AG09309 (cell line): Measurements from ENCODE around the gene SLC1A7.

Source experiments
- DNase-seq: peaks from one replicate; pipeline ENCODE4 v3.0.0-alpha.2; 2010; ENCODE audit warnings: low read depth
- H3K4me3 ChIP-seq: 2 replicates; pipeline ENCODE4 v1.5.1; 2011; ENCODE audit warnings: mild to moderate bottlenecking, low read depth, low read length, moderate library complexity; ENCODE audit not compliant: control insufficient read depth
- TF ChIP-seq, protein P1 (sequence below): IDR thresholded peaks from 2 replicates; pipeline ENCODE4 v1.5.1; 2011; ENCODE audit warnings: mild to moderate bottlenecking, low read depth, low read length, inconsistent platforms; ENCODE audit not compliant: insufficient read depth, control insufficient read depth; ENCODE audit errors: missing control alignments

The SLC1A7 gene

GRCh38 chr1:53183095-53183990, 40.9 kb upstream of the SLC1A7 start:
- no peak for DNase-seq
- no peak overlapping the region for H3K4me3 ChIP-seq
- TF ChIP-seq, protein P1, sequence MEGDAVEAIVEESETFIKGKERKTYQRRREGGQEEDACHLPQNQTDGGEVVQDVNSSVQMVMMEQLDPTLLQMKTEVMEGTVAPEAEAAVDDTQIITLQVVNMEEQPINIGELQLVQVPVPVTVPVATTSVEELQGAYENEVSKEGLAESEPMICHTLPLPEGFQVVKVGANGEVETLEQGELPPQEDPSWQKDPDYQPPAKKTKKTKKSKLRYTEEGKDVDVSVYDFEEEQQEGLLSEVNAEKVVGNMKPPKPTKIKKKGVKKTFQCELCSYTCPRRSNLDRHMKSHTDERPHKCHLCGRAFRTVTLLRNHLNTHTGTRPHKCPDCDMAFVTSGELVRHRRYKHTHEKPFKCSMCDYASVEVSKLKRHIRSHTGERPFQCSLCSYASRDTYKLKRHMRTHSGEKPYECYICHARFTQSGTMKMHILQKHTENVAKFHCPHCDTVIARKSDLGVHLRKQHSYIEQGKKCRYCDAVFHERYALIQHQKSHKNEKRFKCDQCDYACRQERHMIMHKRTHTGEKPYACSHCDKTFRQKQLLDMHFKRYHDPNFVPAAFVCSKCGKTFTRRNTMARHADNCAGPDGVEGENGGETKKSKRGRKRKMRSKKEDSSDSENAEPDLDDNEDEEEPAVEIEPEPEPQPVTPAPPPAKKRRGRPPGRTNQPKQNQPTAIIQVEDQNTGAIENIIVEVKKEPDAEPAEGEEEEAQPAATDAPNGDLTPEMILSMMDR: no peak

DNA sequence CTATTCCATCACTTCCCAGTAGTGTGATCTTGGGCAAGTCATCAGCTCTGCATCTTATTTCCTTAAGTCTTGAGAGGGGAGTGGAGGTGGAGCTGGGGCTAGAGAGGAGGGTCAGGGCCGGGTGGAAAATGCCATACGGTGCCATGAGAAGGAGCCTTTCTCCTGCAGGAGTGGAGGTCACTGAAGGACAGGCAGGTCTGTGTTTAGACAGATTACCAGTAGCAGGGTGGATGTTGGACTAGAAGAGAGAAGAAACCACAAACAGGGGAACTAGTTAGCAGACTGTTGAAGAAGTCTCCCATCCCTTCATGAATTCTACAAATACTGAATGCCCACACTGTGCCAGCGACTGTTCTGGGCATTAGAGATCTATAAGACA, 40.3 kb upstream of the SLC1A7 start:
- TF ChIP-seq, protein P1: no peak
- no peak for DNase-seq
- no peak overlapping the region for H3K4me3 ChIP-seq

DNA sequence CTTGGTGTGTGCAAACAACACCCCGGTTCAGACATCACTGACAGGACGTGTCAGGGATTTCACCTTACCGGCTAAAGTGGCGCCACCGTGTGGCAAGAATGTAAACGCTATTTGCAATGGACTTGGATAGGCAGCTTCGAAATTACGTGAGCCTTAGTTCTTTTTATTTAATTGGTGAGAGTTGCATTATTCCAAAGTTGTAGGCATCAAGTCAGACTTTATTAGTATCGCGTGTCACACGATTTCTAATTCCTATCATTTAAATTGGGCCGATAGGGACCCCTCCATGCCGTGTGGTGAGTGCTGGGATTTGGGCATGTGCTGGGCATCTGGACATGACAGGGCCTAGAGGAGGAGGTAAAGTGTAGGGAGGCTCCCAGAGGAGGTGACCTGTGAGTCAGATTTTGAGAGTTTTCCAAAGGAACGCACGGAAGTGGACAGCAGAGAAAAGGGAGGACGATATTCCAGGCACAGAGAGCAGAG, 39.7 kb upstream of the SLC1A7 start:
- no peak overlapping the region for H3K4me3 ChIP-seq
- no peak for DNase-seq
- TF ChIP-seq, protein P1: peak; percentile 72

GRCh38 chr1:53180951-53181350, 38.5 kb upstream of the SLC1A7 start:
- TF ChIP-seq, protein P1: no peak
- no peak for DNase-seq
- H3K4me3 ChIP-seq: no peak overlapping the region

DNA sequence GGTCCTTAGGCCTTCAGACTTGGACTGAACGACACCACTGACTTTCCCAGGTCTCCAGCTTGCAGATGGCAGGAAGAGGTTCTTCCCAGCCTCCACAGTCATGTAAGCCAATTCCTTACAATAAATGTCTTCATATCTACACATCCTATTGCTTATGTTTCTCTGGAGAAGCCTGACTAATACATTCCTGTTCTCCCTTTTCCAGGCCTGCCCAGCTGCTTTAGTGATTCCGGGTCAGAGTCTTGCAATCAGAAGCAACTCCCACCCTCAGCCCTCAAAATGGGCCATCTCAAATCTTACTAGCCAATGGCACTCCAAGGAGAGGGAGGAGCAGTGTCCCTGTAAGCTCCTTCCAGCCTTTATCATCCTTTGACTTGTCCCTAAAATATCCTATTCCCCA, 37.8 kb upstream of the SLC1A7 start:
- DNase-seq: no peak
- H3K4me3 ChIP-seq: no peak overlapping the region
- TF ChIP-seq, protein P1: no peak

DNA sequence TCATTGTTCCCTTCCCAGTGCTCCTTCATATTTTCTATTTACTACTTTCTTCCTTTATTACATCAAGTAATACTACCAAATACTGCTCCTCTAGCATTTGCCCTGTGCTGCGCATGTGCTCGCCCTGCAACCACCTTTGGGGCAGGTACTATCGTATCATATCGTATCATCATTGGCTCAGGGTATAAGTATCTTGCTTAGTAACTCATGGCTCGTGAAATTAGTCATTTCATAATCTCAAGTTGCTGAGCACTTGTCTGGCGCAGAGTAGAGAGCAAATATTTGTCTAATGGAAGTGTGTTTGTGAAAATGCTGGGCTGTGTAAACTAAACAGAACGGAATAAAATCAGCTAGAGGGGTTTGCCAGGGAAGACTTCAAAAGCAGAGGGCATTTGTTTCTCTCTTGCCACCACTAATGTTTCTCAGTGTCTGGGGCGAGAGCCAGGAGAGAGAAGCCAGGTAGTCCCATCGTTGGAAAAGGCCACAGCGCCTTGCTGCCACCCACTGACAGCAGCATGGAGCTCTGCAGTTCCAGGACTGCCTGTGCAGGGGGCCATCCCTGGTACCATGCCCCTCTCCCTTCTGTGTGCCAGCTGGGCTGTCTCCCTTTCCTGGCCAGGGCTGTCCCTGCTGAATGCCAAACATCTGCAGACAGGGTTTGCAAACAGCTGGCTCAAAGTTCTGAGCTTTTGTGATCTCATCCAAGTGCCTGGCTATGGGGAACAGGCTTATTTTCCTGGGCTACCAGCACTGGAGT, 34.2 kb upstream of the SLC1A7 start:
- H3K4me3 ChIP-seq: no peak overlapping the region
- TF ChIP-seq, protein P1: peak; percentile 42
- DNase-seq: no peak
